Mucosa of stomach (tissue), 1 donor: ENCODE measurements around the gene ABO.
"Not testable (repeated sequence)": the region's sequence is repeated elsewhere in the genome, so short reads cannot be mapped to it uniquely, and the experiment has no call there.

ENCODE experiments used
- H3K27me3 ChIP-seq: one replicate; pipeline ENCODE4 v1.7.0; 2013; ENCODE audit warnings: mild to moderate bottlenecking, low read length; ENCODE audit not compliant: control insufficient read depth, insufficient read depth
- H3K36me3 ChIP-seq: one replicate; pipeline ENCODE4 v1.7.0; 2013; ENCODE audit warnings: low read length; ENCODE audit not compliant: control insufficient read depth, insufficient read depth
- H3K4me1 ChIP-seq: one replicate; pipeline ENCODE4 v1.7.0; 2013; ENCODE audit warnings: mild to moderate bottlenecking, low read length; ENCODE audit not compliant: control insufficient read depth, insufficient read depth
- H3K4me3 ChIP-seq: one replicate; pipeline ENCODE4 v1.7.0; 2013; ENCODE audit warnings: low read length
- H3K9ac ChIP-seq: one replicate; pipeline ENCODE4 v1.7.0; 2013; ENCODE audit warnings: mild to moderate bottlenecking, low read length, moderate library complexity
- H3K9me3 ChIP-seq: one replicate; pipeline ENCODE4 v1.7.0; 2013; ENCODE audit warnings: mild to moderate bottlenecking, low read length, moderate library complexity; ENCODE audit not compliant: control insufficient read depth
- donor health status: Pancreatic carcinoma.

Gene ABO

GRCh38 chr9:133207540-133208170 is 67.3 kb downstream of the ABO start:
- peaks cover 7% of the 10 kb centered on the region for H3K27me3 ChIP-seq
- no peaks in the 10 kb centered on the region for H3K4me1 ChIP-seq
- no peaks in the 10 kb centered on the region for H3K9me3 ChIP-seq
- no peak overlapping the region for H3K4me3 ChIP-seq
- no peak overlapping the region for H3K9ac ChIP-seq
- no peaks in the 10 kb centered on the region for H3K36me3 ChIP-seq

GRCh38 chr9:133207021-133207531 is 67.9 kb downstream of the ABO start:
- peaks cover 7% of the 10 kb centered on the region for H3K27me3 ChIP-seq
- H3K9me3 ChIP-seq: no peaks in the 10 kb centered on the region
- H3K4me3 ChIP-seq: no peak overlapping the region
- no peak overlapping the region for H3K9ac ChIP-seq
- H3K36me3 ChIP-seq: no peaks in the 10 kb centered on the region
- no peaks in the 10 kb centered on the region for H3K4me1 ChIP-seq

- H3K36me3 ChIP-seq: no peaks in the 10 kb centered on the region
- H3K4me3 ChIP-seq: no peak overlapping the region
- no peaks in the 10 kb centered on the region for H3K4me1 ChIP-seq
- H3K9me3 ChIP-seq: no peaks in the 10 kb centered on the region
- peaks cover 7% of the 10 kb centered on the region for H3K27me3 ChIP-seq
- H3K9ac ChIP-seq: no peak overlapping the region
Measured at GRCh38 chr9:133205996-133206931, 68.7 kb downstream of the ABO start.

GRCh38 chr9:133205481-133205887 is 69.5 kb downstream of the ABO start:
- not testable (repeated sequence) for H3K27me3 ChIP-seq, H3K9me3 ChIP-seq, H3K4me3 ChIP-seq, H3K36me3 ChIP-seq, H3K4me1 ChIP-seq, H3K9ac ChIP-seq
